ENCODE results near the gene HEMGN.

The HEMGN gene

DNA sequence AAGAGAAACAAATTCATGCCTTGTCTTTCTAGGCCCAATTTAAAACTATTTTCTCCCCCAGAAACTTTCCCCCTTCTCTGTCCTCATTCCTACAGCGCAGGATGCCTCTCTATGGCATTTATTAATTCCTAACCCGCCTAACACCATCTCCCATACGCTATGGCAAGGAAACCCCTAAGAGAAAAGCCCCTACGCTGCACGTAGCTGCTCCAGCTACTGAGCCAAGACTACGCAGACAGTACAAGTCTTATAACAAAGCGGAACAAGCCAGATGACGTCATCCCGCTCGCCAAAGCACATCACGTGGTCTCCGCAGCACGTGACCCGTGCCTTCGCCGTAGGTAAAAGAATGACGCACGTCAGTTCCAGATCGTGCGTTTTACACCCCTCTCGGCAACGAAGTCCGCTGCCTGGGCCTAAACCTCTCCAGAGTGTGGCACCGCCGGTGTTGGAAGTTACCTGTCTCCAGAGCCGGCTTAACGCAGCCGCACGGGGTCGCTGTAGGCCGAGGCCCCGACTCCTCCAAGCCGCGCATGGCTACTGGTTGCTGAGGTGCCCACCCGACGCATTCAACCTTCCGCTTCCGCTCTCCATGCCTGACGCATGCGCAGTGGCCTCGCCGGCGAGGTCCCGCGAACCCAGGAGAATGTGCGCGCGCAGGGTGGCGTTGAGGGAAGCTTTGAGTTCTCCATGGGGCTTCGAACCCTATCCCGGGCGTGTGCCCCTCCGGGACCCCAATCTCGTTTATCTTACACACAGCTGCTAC lies 15.8 kb downstream of the HEMGN start, which contains the start of gene TRMO:
TRMO (minus strand) TSS at position 542 of the 766 bp plus-strand sequence; CDS start at position 535, 7 bp downstream.
- peak; percentile 97 for DNase-seq (ENCODE audit: low read depth)
- TF ChIP-seq CTCF (IDR thresholded peaks at IDR 0.05; ENCODE audit: control insufficient read depth, extremely low read depth, insufficient read depth): peak; percentile 56
- peak within 1 kb of the TSS; percentile 78 for H3K4me3 ChIP-seq (ENCODE audit: low read depth, low read length)

DNA sequence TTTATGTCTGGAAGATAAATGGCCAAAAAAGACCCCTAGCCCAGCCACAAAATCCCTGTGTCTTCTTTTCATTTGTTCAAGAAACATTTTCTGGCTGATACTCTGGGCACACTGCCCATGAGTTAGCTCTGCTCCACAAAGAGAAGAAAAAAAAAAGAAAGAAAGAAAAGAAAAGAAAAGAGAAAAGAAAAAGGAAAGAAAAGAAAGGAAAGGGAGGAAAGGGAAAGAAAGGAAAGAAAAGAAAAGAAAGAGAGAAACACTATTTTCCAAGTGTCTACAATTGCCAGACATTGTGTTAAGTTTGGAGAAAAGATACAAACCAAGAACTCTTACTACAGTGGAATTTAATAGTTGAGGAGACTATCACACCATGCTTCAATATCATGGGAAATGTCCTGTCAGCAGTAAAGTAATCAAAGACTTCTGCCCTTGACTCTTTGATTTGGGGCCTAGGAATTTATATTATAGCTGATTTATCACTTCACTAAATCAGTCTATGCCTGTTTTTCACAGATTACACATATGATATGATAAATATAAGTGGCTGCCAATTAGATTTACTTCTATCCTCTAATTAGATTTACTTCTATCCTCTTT lies 18.7 kb downstream of the HEMGN start:
- H3K4me3 ChIP-seq (ENCODE audit: low read depth, low read length): no peak overlapping the region
- no peak for TF ChIP-seq CTCF (IDR thresholded peaks at IDR 0.05; ENCODE audit: control insufficient read depth, extremely low read depth, insufficient read depth)
- no peak for DNase-seq (ENCODE audit: low read depth)

DNA sequence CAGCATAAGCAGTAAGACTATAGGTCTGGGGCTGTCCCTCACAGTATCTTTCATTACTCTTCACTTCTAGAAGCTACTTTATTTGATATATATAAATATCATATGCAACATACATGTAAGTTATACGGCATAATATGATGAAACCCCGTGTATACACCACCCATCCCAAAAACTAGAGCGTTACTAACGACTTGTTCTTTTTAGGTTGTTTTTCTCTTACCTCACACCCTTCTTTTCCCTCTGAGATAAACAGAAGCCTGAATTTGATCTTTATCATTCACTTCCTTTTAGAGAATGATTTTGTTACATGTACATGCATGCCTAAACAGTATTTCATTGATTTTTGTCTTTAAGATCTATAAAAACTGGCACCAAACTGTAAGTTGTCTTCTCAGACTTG lies 19.4 kb downstream of the HEMGN start:
- no peak for DNase-seq (ENCODE audit: low read depth)
- TF ChIP-seq CTCF (IDR thresholded peaks at IDR 0.05; ENCODE audit: control insufficient read depth, extremely low read depth, insufficient read depth): no peak
- no peak overlapping the region for H3K4me3 ChIP-seq (ENCODE audit: low read depth, low read length)

GRCh38 chr9:97911970-97912369 lies 26.0 kb downstream of the HEMGN start:
- DNase-seq (ENCODE audit: low read depth): no peak
- H3K4me3 ChIP-seq (ENCODE audit: low read depth, low read length): no peak overlapping the region
- no peak for TF ChIP-seq CTCF (IDR thresholded peaks at IDR 0.05; ENCODE audit: control insufficient read depth, extremely low read depth, insufficient read depth)

- H3K4me3 ChIP-seq (ENCODE audit: low read depth, low read length): no peak overlapping the region
- DNase-seq (ENCODE audit: low read depth): no peak
- no peak for TF ChIP-seq CTCF (IDR thresholded peaks at IDR 0.05; ENCODE audit: control insufficient read depth, extremely low read depth, insufficient read depth)
Observed at GRCh38 chr9:97911528-97911927, 26.4 kb downstream of the HEMGN start.

- DNase-seq (ENCODE audit: low read depth): no peak
- TF ChIP-seq CTCF (IDR thresholded peaks at IDR 0.05; ENCODE audit: control insufficient read depth, extremely low read depth, insufficient read depth): no peak
- no peak overlapping the region for H3K4me3 ChIP-seq (ENCODE audit: low read depth, low read length)
Observed at GRCh38 chr9:97910357-97910756, 27.6 kb downstream of the HEMGN start.
